Subcutaneous adipose tissue (tissue), 4 donors: ENCODE data around the gene LIMD2. TPM values are rescaled to one million over a fixed set of nuclear protein-coding genes. Genes with fewer than 3 reads are reported as not detected.

Experiments used
- CTCF ChIP-seq: fragments of 450-650 bp; IDR thresholded peaks from one replicate; pipeline ENCODE4 v1.5.1; 2016; ENCODE audit warnings: low read depth, mild to moderate bottlenecking, control low read depth, antibody characterized with exemption, moderate library complexity
- total RNA-seq, 4 donors: library from RNA; depleted of rRNA; stranded (reverse); fragments of >200 nt; gene quantifications; one replicate each; pipeline ENCODE4 v1.1.0, GENCODE V29; 2016

The LIMD2 gene
- total RNA-seq, 4 donors from 2014 or later = 1.3 to 17.8 (median 6.0) TPM

- TF ChIP-seq CTCF = no peak
Measured at GRCh38 chr17:63698886-63699637, 863 bp downstream of the LIMD2 start.

- TF ChIP-seq CTCF = no peak
Measured at GRCh38 chr17:63698381-63698885, 1.5 kb downstream of the LIMD2 start.

GRCh38 chr17:63697341-63698286, 2.3 kb downstream of the LIMD2 start:
- no peak for TF ChIP-seq CTCF

- TF ChIP-seq CTCF = no peak
Measured at GRCh38 chr17:63696381-63696961, 3.5 kb downstream of the LIMD2 start.

- TF ChIP-seq CTCF = no peak
Measured at GRCh38 chr17:63695889-63696288, 4.0 kb downstream of the LIMD2 start.

- no peak for TF ChIP-seq CTCF
Measured at GRCh38 chr17:63694950-63695773, 4.8 kb downstream of the LIMD2 start.
